HCT116 (cell line): Measurements from ENCODE around the gene HRH2. TPM values are rescaled to one million over a fixed set of nuclear protein-coding genes. Genes with fewer than 3 reads are reported as not detected.
A peak's percentile ranks its signal among the peaks of the same experiment; 100 is the strongest.
"Not testable (repeated sequence)": the region's sequence is repeated elsewhere in the genome, so short reads cannot be mapped to it uniquely, and the experiment has no call there.

Experiments
- ATAC-seq: fragments of 200-7000 bp; cut with Tn5 transposase; 2 replicates; pipeline ENCODE4 v1.9.1; 2020; ENCODE audit warnings: mild to moderate bottlenecking, moderate library complexity
- BruUV-seq: library from RNA; stranded (reverse); fragments of 400-500 nt; replicated peaks from 2 replicates; lab custom pipeline; 2021; lab: Mats Ljungman, UMichigan
- CTCF ChIA-PET: fragments of 300-600 bp; sonication (Branson Sonifier 250); formaldehyde crosslinking; loops from one replicate; lab custom pipeline; 2021; ENCODE audit warnings: antibody characterized with exemption; lab: Charles Lee
- POLR2A ChIA-PET: fragments of 300-600, 350-600 bp; sonication (Branson Sonifier 250); formaldehyde crosslinking; loops from one replicate; lab custom pipeline; 2021; ENCODE audit warnings: antibody characterized with exemption; lab: Charles Lee
- RAD21 ChIA-PET, 2 experiments: fragments of 300-600 bp; sonication (Branson Sonifier 250); formaldehyde crosslinking; loops; one replicate each; lab custom pipeline; 2023; ENCODE audit warnings: low total read pairs in 2 of 2; ENCODE audit not compliant: uncharacterized antibody in 2 of 2, unreplicated experiment in 2 of 2, low non-redundant PET in 1 of 2; lab: Charles Lee
- DNase-seq: peaks from one replicate; pipeline ENCODE4 v3.0.0-alpha.2; 2010; ENCODE audit warnings: low read depth, low spot score
- H2AFZ ChIP-seq: fragments of 200-600 bp; shearing (Covaris generic), sonication (generic); 2 replicates; pipeline ENCODE4 v1.6.1; 2017; ENCODE audit warnings: low read depth, mixed run types, mixed read lengths, antibody characterized with exemption, low read length; ENCODE audit not compliant: poor library complexity, severe bottlenecking
- H3K27ac ChIP-seq: 2 replicates; pipeline ENCODE4 v1.5.1; 2012; ENCODE audit warnings: low read depth, low read length
- H3K27me3 ChIP-seq: fragments of 200-600 bp; sonication (generic); 2 replicates; pipeline ENCODE4 v1.6.1; 2016; ENCODE audit warnings: mixed run types, low read length, mixed read lengths; ENCODE audit not compliant: insufficient read depth
- H3K36me3 ChIP-seq, 2 experiments: fragments of 200-500 bp in 1 of 2; fragments of 200-600 bp in 1 of 2; sonication (Bioruptor generic) in 1 of 2; sonication (generic) in 1 of 2; 2 replicates each; pipeline versions ENCODE4 v1.5.1 to v1.6.1; 2014 to 2016; ENCODE audit warnings: low read length in 2 of 2, inconsistent platforms in 1 of 2, mixed read lengths in 1 of 2, mixed run types in 1 of 2; ENCODE audit not compliant: insufficient read depth in 2 of 2, control insufficient read depth in 1 of 2
- H3K4me1 ChIP-seq, 2 experiments: fragments of 200-600 bp in 1 of 2; sonication (generic) in 1 of 2; 2 replicates each; pipeline versions ENCODE4 v1.5.1 to v1.6.1; 2012 to 2017; ENCODE audit warnings: low read length in 2 of 2, inconsistent platforms in 1 of 2, mild to moderate bottlenecking in 1 of 2, mixed read lengths in 1 of 2, mixed run types in 1 of 2, moderate library complexity in 1 of 2; ENCODE audit not compliant: insufficient read depth in 2 of 2, control insufficient read depth in 1 of 2
- H3K4me2 ChIP-seq: fragments of 200-600 bp; sonication (generic); 2 replicates; pipeline ENCODE4 v1.6.1; 2017; ENCODE audit warnings: mixed run types, low read length, mixed read lengths
- H3K4me3 ChIP-seq, 2 experiments: fragments of 200-600 bp in 1 of 2; sonication (generic) in 1 of 2; replicated peaks in 1 of 2; 2 replicates each; pipeline ENCODE4 v1.5.1; 2011 to 2016; ENCODE audit warnings: low read length in 2 of 2, control low read depth in 1 of 2, low read depth in 1 of 2, mild to moderate bottlenecking in 1 of 2, mixed read lengths in 1 of 2, mixed run types in 1 of 2
- H3K79me2 ChIP-seq: fragments of 200-600 bp; sonication (generic); 2 replicates; pipeline ENCODE4 v1.6.1; 2017; ENCODE audit warnings: mild to moderate bottlenecking, mixed run types, low read length, moderate library complexity, mixed read lengths; ENCODE audit not compliant: insufficient read depth
- H3K9ac ChIP-seq: fragments of 200-600 bp; sonication (generic); 2 replicates; pipeline ENCODE4 v1.6.1; 2016; ENCODE audit warnings: low read length, mixed read lengths
- H3K9me2 ChIP-seq: fragments of 200-600 bp; sonication (generic), shearing (Covaris generic); 2 replicates; pipeline ENCODE4 v1.6.1; 2017; ENCODE audit warnings: mixed run types, mild to moderate bottlenecking, moderate library complexity; ENCODE audit not compliant: insufficient read depth
- H3K9me3 ChIP-seq, 2 experiments: fragments of 200-500 bp in 1 of 2; fragments of 200-600 bp in 1 of 2; sonication (Bioruptor generic) in 1 of 2; sonication (generic) in 1 of 2; 2 replicates each; pipeline ENCODE4 v1.6.1; 2014 to 2017; ENCODE audit warnings: low read length in 2 of 2, mixed read lengths in 2 of 2, inconsistent platforms in 1 of 2, low read depth in 1 of 2, mild to moderate bottlenecking in 1 of 2, mixed run types in 1 of 2, moderate library complexity in 1 of 2; ENCODE audit not compliant: control insufficient read depth in 1 of 2, insufficient read depth in 1 of 2
- H4K20me1 ChIP-seq: fragments of 200-600 bp; sonication (generic), shearing (Covaris generic); 2 replicates; pipeline ENCODE4 v1.6.1; 2017; ENCODE audit warnings: mixed run types, mild to moderate bottlenecking, moderate library complexity; ENCODE audit not compliant: insufficient read depth
- EGR1 ChIP-seq: IDR thresholded peaks from 2 replicates; pipeline ENCODE4 v1.6.1; 2012; ENCODE audit warnings: low read depth
- EZH2 ChIP-seq: fragments of 200-600 bp; sonication (generic); IDR thresholded peaks from 2 replicates; pipeline ENCODE4 v1.6.1; 2017; ENCODE audit warnings: antibody characterized with exemption, mixed run types
- EZH2phosphoT487 ChIP-seq: fragments of 200-600 bp; IDR thresholded peaks from 2 replicates; pipeline ENCODE4 v1.6.1; 2018; ENCODE audit warnings: antibody characterized with exemption, borderline replicate concordance
- POLR2A ChIP-seq: IDR thresholded peaks from 2 replicates; pipeline ENCODE4 v1.7.0; 2011; ENCODE audit warnings: borderline replicate concordance; ENCODE audit not compliant: insufficient read depth, insufficient read length; ENCODE audit errors: extremely low read depth
- POLR2AphosphoS5 ChIP-seq: IDR thresholded peaks from 2 replicates; pipeline ENCODE4 v1.6.1; 2011; ENCODE audit warnings: mild to moderate bottlenecking, low read depth, low read length, moderate library complexity
- RAD21 ChIP-seq: IDR thresholded peaks from 2 replicates; pipeline ENCODE4 v1.6.1; 2012; ENCODE audit warnings: low read depth, mild to moderate bottlenecking
- SIN3A ChIP-seq: IDR thresholded peaks from 2 replicates; pipeline ENCODE4 v1.6.1; 2012; ENCODE audit warnings: low read depth
- intact Hi-C: fragments of 100-400 bp; cut with micrococcal nuclease; formaldehyde crosslinking; loops from 2 replicates; pipeline ENCODE4 v1.10.0; 2022
- total RNA-seq: library from RNA; stranded (reverse); gene quantifications from one replicate; pipeline ENCODE4 v1.2.1, GENCODE V29; 2021; ENCODE audit not compliant: unreplicated experiment

The HRH2 gene
- total RNA-seq, 1 experiment from 2014 or later = 0.12 TPM

DNA sequence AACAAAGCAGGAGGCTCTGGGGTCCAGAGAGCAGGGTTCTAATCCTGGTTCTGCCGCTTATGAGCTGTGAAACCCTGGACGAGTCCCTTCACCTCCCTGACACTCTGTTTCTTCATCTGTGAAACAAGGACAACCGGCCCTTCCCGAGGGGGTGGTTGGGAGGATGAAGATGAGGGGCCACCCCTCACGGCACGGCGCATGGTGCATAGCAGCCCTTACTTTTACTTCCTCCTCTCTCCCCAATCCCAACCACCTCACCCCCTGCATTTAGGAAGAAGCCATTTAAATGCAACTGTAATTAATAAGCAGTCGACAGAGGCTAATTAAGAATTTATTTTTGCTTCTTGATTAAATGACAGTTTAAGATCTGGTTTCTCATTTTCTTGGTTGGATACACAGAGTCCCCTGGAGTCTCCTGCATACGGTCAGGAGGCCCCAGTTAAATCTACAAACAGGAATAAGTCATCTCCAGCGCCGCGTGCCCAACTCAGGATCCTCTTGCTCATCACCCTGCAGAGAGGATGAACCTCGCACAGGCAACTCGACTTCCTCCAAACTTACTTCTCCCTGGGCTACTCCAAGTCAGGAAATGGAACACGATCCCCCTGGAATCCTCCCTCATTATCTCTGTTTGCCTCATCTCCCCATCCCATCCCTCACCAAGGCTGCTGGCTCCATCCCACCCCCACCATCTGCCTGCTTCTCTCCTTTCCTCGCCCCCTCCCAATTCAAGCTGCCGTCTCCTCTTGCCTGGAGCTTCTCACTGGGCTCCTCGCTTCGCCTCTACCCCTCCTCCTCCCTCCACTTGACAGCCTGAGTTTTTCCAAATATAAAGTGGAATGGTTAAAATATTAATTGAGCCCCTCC lies 95.9 kb downstream of the HRH2 start:
- no peak for ATAC-seq
- H3K9ac ChIP-seq = no peak overlapping the region
- no TSS peak for BruUV-seq
- H3K27me3 ChIP-seq = no peaks in the 10 kb centered on the region
- no peaks in the 10 kb centered on the region for H3K9me3 ChIP-seq
- H3K27ac ChIP-seq = no peak overlapping the region
- ChIA-PET CTCF (no interaction called here), POLR2A (no interaction called here), RAD21 (no interaction called here)
- peaks cover 6 to 11% of the 10 kb centered on the region in 2 experiments; a peak in 3 of 4 replicates for H3K4me1 ChIP-seq
- H2AFZ ChIP-seq = no peak overlapping the region
- intact Hi-C loops = no loop called here
- H3K4me2 ChIP-seq = peak overlapping the region; percentile 43
- no peaks in the 10 kb centered on the region for H3K9me2 ChIP-seq
- H3K36me3 ChIP-seq = no peaks in the 10 kb centered on the region
- no peak for TF ChIP-seq POLR2AphosphoS5
- TF ChIP-seq EZH2 = no peak
- TF ChIP-seq RAD21 = no peak
- no peak for TF ChIP-seq EGR1
- no peak for TF ChIP-seq POLR2A
- TF ChIP-seq EZH2phosphoT487 = no peak
- no peak for TF ChIP-seq SIN3A
- no peaks in the 10 kb centered on the region for H3K79me2 ChIP-seq
- H4K20me1 ChIP-seq = no peaks in the 10 kb centered on the region
- DNase-seq = no peak
- H3K4me3 ChIP-seq = no peak overlapping the region

- H3K9ac ChIP-seq, ATAC-seq, H3K4me1 ChIP-seq, H2AFZ ChIP-seq, DNase-seq, CTCF ChIA-PET, H3K9me3 ChIP-seq, H3K79me2 ChIP-seq, H3K4me2 ChIP-seq, BruUV-seq, H3K9me2 ChIP-seq, intact Hi-C loops, H3K4me3 ChIP-seq, RAD21 ChIA-PET, H3K36me3 ChIP-seq, H4K20me1 ChIP-seq, POLR2A ChIA-PET, H3K27ac ChIP-seq, H3K27me3 ChIP-seq: not testable (repeated sequence)
Measured at GRCh38 chr5:175759991-175760390, 102.1 kb downstream of the HRH2 start.

Other genes starting within 250 kb of the HRH2 start
- 0.54 TPM for gene DRD1, start 213.9 kb upstream of the HRH2 start, total RNA-seq
- gene SFXN1, start 179.5 kb upstream of the HRH2 start, total RNA-seq = 145 TPM
- gene CPLX2, start 213.5 kb downstream of the HRH2 start, total RNA-seq = not detected